Esophagus muscularis mucosa (tissue), 3 donors: ENCODE data around the gene SYNDIG1.

ENCODE experiments used
- CTCF ChIP-seq, 3 experiments: fragments of 200-600 bp in 2 of 3; fragments of 450-650 bp in 1 of 3; sonication (generic) in 2 of 3; IDR thresholded peaks; one replicate each; pipeline ENCODE4 v1.5.1; 2017 to 2019; ENCODE audit warnings: antibody characterized with exemption in 3 of 3, mild to moderate bottlenecking in 2 of 3, moderate library complexity in 1 of 3
- POLR2A ChIP-seq: fragments of 450-650 bp; IDR thresholded peaks from one replicate; pipeline ENCODE4 v1.6.1; 2017; ENCODE audit warnings: antibody characterized with exemption, moderate library complexity, mild to moderate bottlenecking, low read depth
- POLR2AphosphoS5 ChIP-seq, 2 donors: sonication (generic); formaldehyde crosslinking; IDR thresholded peaks; one replicate each; pipeline ENCODE4 v1.6.1; 2017; ENCODE audit warnings: antibody characterized with exemption in 2 of 2

DNA sequence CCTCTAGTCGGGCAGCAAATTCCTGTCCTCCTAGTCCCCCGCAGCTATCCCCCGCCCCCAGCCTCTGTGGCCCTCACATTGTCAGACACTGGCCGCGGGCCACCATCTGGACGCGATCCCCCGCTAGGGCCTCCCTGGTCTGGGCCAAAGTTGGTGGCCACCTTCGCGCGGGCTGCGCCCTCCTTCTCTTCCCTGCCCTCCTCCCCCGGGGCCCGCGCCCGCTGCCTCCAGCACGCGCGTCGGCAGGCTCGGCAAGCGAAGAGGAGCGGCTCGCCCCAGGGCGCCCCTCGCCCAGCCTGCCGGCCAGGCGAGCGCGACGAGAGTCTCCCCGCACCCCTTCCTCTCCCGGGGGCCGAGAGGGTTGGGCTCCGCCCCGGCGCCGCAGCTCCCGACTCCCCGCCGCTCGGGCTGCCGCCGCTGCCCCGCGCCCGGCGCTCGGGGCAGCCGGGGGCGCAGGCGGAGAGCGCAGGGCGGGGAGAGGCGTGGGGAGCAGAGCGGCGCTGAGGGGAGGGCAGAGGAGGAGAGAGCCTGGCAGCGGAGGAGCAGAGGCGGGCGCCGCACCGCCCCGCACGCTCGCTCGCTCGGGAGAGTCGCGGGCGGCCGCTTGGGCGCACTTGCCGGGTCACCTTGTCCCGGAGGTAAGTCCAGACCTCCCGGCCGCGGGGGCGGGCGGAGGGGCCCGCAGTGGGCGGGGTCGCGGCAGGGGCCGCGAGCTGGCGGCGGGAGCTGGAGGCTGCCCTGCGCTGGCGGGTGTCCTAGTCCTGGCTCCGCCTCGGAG lies at the start of gene SYNDIG1:
- TF ChIP-seq CTCF (IDR thresholded peaks at IDR 0.05) (no peak), POLR2AphosphoS5 (IDR thresholded peaks at IDR 0.05) (no peak), POLR2A (no peak)
